OCI-LY1 (cell line): Measurements from ENCODE around the gene SPRN.

Source experiments
- H2AFZ ChIP-seq: fragments of 200-600 bp; sonication (generic), shearing (Covaris generic); 2 replicates; pipeline ENCODE4 v1.6.0; 2014; ENCODE audit warnings: antibody characterized with exemption, mild to moderate bottlenecking, low read length
- H3F3A ChIP-seq: fragments of 200-600 bp; sonication (generic), shearing (Covaris generic); 2 replicates; pipeline ENCODE4 v1.6.0; 2014; ENCODE audit warnings: mild to moderate bottlenecking, antibody characterized with exemption, low read length, moderate library complexity; ENCODE audit not compliant: insufficient read depth
- H3K27ac ChIP-seq: fragments of 200-600 bp; sonication (generic); 2 replicates; pipeline ENCODE4 v1.5.1; 2014; ENCODE audit warnings: low read length, mixed run types, mild to moderate bottlenecking, low read depth; ENCODE audit not compliant: poor library complexity, severe bottlenecking
- H3K27me3 ChIP-seq: fragments of 200-600 bp; sonication (generic); 2 replicates; pipeline ENCODE4 v1.6.0; 2014; ENCODE audit warnings: antibody characterized with exemption, mild to moderate bottlenecking, low read length, moderate library complexity; ENCODE audit not compliant: insufficient read depth
- H3K36me3 ChIP-seq: fragments of 200-600 bp; sonication (generic); 2 replicates; pipeline ENCODE4 v1.6.1; 2014; ENCODE audit warnings: mild to moderate bottlenecking, antibody characterized with exemption, low read length, moderate library complexity, mixed read lengths; ENCODE audit not compliant: insufficient read depth
- H3K4me1 ChIP-seq: fragments of 200-600 bp; sonication (generic); 2 replicates; pipeline ENCODE4 v1.5.1; 2014; ENCODE audit warnings: mild to moderate bottlenecking, low read length, moderate library complexity; ENCODE audit not compliant: insufficient read depth, severe bottlenecking
- H3K4me2 ChIP-seq: fragments of 200-600 bp; sonication (generic), shearing (Covaris generic); 2 replicates; pipeline ENCODE4 v1.6.1; 2014; ENCODE audit warnings: low read length
- H3K4me3 ChIP-seq: fragments of 200-600 bp; sonication (generic); 2 replicates; pipeline ENCODE4 v1.5.1; 2014; ENCODE audit warnings: low read length, low read depth, mild to moderate bottlenecking, mixed read lengths; ENCODE audit not compliant: poor library complexity, severe bottlenecking
- H3K79me2 ChIP-seq: fragments of 200-600 bp; shearing (Covaris generic); 2 replicates; pipeline ENCODE4 v1.6.1; 2016; ENCODE audit warnings: mixed run types, low read length, mixed read lengths; ENCODE audit not compliant: insufficient read depth
- H3K9ac ChIP-seq: fragments of 200-600 bp; sonication (generic), shearing (Covaris generic); 2 replicates; pipeline ENCODE4 v1.6.1; 2014; ENCODE audit warnings: mild to moderate bottlenecking, low read length, mixed read lengths
- H3K9me2 ChIP-seq: fragments of 200-600 bp; sonication (generic), shearing (Covaris generic); 2 replicates; pipeline ENCODE4 v1.6.1; 2014; ENCODE audit warnings: low read depth, mild to moderate bottlenecking, low read length, mixed read lengths
- H3K9me3 ChIP-seq: fragments of 200-600 bp; shearing (Covaris generic); 2 replicates; pipeline ENCODE4 v1.6.1; 2014; ENCODE audit warnings: low read length, mixed read lengths
- H4K20me1 ChIP-seq: fragments of 200-600 bp; sonication (generic), shearing (Covaris generic); 2 replicates; pipeline ENCODE4 v1.6.0; 2016; ENCODE audit warnings: mild to moderate bottlenecking, low read length; ENCODE audit not compliant: insufficient read depth
- EZH2 ChIP-seq: fragments of 200-600 bp; sonication (generic), shearing (Covaris generic); IDR thresholded peaks from 2 replicates; pipeline ENCODE4 v1.8.0; 2017; ENCODE audit warnings: borderline replicate concordance, mixed run types, mild to moderate bottlenecking, antibody characterized with exemption, low read length, moderate library complexity, mixed read lengths
- TF ChIP-seq, protein P1 (sequence below): fragments of 200-600 bp; sonication (generic), shearing (Covaris generic); IDR thresholded peaks from 2 replicates; pipeline ENCODE4 v1.5.1; 2017; ENCODE audit warnings: mild to moderate bottlenecking, antibody characterized with exemption, low read length, moderate library complexity, mixed read lengths

SPRN gene

GRCh38 chr10:133458710-133459453 lies 34.5 kb upstream of the SPRN start:
- Histone ChIP-seq H3K36me3 (0 out of 2 replicates have a peak, but pooled peaks cover 3% of the 10 kb centered on the region), H3K27me3 (no peaks in the 10 kb centered on the region), H3K4me3 (no peak overlapping the region), H3F3A (no peaks in the 10 kb centered on the region), H2AFZ (no peak overlapping the region), H3K9me3 (no peaks in the 10 kb centered on the region), H3K9ac (no peak overlapping the region), H3K4me2 (no peak overlapping the region), H3K27ac (no peak overlapping the region), H3K4me1 (peaks cover 4% of the 10 kb centered on the region), H3K79me2 (no peaks in the 10 kb centered on the region), H4K20me1 (no peaks in the 10 kb centered on the region), H3K9me2 (no peaks in the 10 kb centered on the region)
- TF ChIP-seq, protein P1, sequence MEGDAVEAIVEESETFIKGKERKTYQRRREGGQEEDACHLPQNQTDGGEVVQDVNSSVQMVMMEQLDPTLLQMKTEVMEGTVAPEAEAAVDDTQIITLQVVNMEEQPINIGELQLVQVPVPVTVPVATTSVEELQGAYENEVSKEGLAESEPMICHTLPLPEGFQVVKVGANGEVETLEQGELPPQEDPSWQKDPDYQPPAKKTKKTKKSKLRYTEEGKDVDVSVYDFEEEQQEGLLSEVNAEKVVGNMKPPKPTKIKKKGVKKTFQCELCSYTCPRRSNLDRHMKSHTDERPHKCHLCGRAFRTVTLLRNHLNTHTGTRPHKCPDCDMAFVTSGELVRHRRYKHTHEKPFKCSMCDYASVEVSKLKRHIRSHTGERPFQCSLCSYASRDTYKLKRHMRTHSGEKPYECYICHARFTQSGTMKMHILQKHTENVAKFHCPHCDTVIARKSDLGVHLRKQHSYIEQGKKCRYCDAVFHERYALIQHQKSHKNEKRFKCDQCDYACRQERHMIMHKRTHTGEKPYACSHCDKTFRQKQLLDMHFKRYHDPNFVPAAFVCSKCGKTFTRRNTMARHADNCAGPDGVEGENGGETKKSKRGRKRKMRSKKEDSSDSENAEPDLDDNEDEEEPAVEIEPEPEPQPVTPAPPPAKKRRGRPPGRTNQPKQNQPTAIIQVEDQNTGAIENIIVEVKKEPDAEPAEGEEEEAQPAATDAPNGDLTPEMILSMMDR: no peak
- no peak for TF ChIP-seq EZH2

GRCh38 chr10:133458021-133458709 lies 33.7 kb upstream of the SPRN start:
- Histone ChIP-seq H3K27me3 (no peaks in the 10 kb centered on the region), H2AFZ (no peak overlapping the region), H3K9me2 (no peaks in the 10 kb centered on the region), H3K79me2 (no peaks in the 10 kb centered on the region), H3K4me1 (peaks cover 4% of the 10 kb centered on the region), H3K9me3 (no peaks in the 10 kb centered on the region), H3K4me2 (no peak overlapping the region), H3F3A (no peaks in the 10 kb centered on the region), H3K9ac (no peak overlapping the region), H3K4me3 (no peak overlapping the region), H4K20me1 (no peaks in the 10 kb centered on the region), H3K36me3 (no peaks in the 10 kb centered on the region), H3K27ac (no peak overlapping the region)
- TF ChIP-seq, protein P1: no peak
- TF ChIP-seq EZH2: no peak

- Histone ChIP-seq H3K27ac (no peak overlapping the region), H3K79me2 (no peaks in the 10 kb centered on the region), H3K9ac (no peak overlapping the region), H3K4me3 (no peak overlapping the region), H3F3A (no peaks in the 10 kb centered on the region), H3K9me2 (no peaks in the 10 kb centered on the region), H3K4me2 (no peak overlapping the region), H3K36me3 (no peaks in the 10 kb centered on the region), H3K4me1 (peaks cover 4% of the 10 kb centered on the region), H2AFZ (no peak overlapping the region), H3K27me3 (no peaks in the 10 kb centered on the region), H3K9me3 (no peaks in the 10 kb centered on the region), H4K20me1 (no peaks in the 10 kb centered on the region)
- TF ChIP-seq, protein P1: no peak
- no peak for TF ChIP-seq EZH2
Measured at GRCh38 chr10:133457100-133457841, 32.8 kb upstream of the SPRN start.
